HG03045 (cell line): ENCODE data around the gene PPM1A.

ENCODE experiments used
- ATAC-seq: cut with Tn5 transposase; IDR thresholded peaks from one replicate; pipeline ENCODE4 v1.9.1; 2021; ENCODE audit warnings: mild to moderate bottlenecking, moderate library complexity; ENCODE audit not compliant: unreplicated experiment

Gene PPM1A

GRCh38 chr14:60248697-60249318, at the start of gene PPM1A:
PPM1A (plus strand) TSS chr14:60249221; CDS start chr14:60282704, 33,483 bp downstream.
- ATAC-seq: peak; percentile 76

- ATAC-seq: no peak
These were observed 49.7 kb upstream of the PPM1A start for GRCh38 chr14:60199321-60199720.

- ATAC-seq: peak; percentile 70
These were observed 44.7 kb upstream of the PPM1A start for GRCh38 chr14:60204104-60204842.

GRCh38 chr14:60204843-60205774, 43.9 kb upstream of the PPM1A start:
- peak; percentile 62 for ATAC-seq

GRCh38 chr14:60206249-60206670, 42.8 kb upstream of the PPM1A start:
- ATAC-seq: no peak

GRCh38 chr14:60206837-60207533, 42.0 kb upstream of the PPM1A start:
- ATAC-seq: peak; percentile 45

- no peak for ATAC-seq
These were observed 38.3 kb upstream of the PPM1A start for GRCh38 chr14:60210703-60211102.

- no peak for ATAC-seq
These were observed 37.9 kb upstream of the PPM1A start for GRCh38 chr14:60211153-60211552.

- ATAC-seq: peak; percentile 93
These were observed 36.3 kb upstream of the PPM1A start for GRCh38 chr14:60212503-60213371.

- no peak for ATAC-seq
These were observed 35.0 kb upstream of the PPM1A start for GRCh38 chr14:60214003-60214402.

- no peak for ATAC-seq
These were observed 34.5 kb upstream of the PPM1A start for GRCh38 chr14:60214415-60215126.

- no peak for ATAC-seq
These were observed 33.9 kb upstream of the PPM1A start for GRCh38 chr14:60215127-60215444.

GRCh38 chr14:60215520-60216420, 33.3 kb upstream of the PPM1A start:
- ATAC-seq: no peak

- no peak for ATAC-seq
These were observed 31.3 kb upstream of the PPM1A start for GRCh38 chr14:60217713-60218112.

- peak; percentile 69 for ATAC-seq
These were observed 28.9 kb upstream of the PPM1A start for GRCh38 chr14:60220084-60220483.

GRCh38 chr14:60220917-60221316, 28.1 kb upstream of the PPM1A start:
- no peak for ATAC-seq

- no peak for ATAC-seq
These were observed 27.6 kb upstream of the PPM1A start for GRCh38 chr14:60221457-60221856.

GRCh38 chr14:60222820-60223219, 26.2 kb upstream of the PPM1A start:
- ATAC-seq: no peak
